OCI-M1 (cell line): ENCODE measurements around the gene NFKBIZ.

Experiments
- DNase-seq: peaks from one replicate; lab custom pipeline; 2025; lab: John Stamatoyannopoulos, UW

NFKBIZ gene, protein sequence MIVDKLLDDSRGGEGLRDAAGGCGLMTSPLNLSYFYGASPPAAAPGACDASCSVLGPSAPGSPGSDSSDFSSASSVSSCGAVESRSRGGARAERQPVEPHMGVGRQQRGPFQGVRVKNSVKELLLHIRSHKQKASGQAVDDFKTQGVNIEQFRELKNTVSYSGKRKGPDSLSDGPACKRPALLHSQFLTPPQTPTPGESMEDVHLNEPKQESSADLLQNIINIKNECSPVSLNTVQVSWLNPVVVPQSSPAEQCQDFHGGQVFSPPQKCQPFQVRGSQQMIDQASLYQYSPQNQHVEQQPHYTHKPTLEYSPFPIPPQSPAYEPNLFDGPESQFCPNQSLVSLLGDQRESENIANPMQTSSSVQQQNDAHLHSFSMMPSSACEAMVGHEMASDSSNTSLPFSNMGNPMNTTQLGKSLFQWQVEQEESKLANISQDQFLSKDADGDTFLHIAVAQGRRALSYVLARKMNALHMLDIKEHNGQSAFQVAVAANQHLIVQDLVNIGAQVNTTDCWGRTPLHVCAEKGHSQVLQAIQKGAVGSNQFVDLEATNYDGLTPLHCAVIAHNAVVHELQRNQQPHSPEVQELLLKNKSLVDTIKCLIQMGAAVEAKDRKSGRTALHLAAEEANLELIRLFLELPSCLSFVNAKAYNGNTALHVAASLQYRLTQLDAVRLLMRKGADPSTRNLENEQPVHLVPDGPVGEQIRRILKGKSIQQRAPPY

DNA sequence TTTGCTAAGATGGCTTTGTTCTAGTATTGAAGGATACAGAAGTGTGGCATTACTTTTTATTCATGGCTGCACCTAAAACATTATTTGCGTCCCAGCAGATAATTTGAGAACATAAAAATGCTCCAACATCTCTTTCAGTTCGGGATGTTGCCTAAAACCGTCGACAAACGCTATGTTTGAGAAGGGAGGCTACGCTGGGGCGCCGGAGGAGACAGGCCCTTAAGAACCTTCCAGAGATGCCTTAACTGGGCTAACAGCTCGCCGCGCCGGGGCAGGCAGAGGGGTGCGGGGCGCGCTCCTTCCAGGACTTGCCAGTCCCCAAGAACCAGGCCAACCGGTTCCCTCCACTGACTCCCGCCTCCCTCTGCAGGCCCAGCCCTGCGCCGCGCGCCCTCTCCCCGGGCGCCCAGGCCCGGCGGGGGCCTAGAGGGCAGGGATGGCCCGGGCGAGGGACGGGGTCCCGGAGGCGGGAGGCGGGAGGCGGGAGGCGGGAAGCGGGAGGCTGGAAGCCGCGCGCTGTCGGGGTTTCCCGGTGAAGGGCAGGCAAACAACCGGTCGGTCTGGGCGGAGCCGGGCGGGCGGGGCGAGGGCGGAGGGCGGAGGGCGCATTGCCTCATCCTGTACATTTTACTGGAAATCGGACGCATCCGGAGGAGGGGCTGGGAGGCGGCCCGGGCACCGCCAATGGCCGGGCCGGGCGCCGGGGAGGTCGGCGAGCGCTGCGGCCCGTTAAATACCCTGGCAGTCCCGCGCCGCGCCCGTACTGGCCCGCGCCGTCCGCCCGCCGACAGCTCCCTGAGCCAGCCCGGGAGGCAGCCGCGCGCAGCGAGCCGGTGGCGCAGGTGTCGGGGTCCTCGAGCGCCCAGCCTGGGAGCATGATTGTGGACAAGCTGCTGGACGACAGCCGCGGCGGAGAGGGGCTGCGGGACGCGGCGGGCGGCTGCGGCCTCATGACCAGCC, at the start of gene NFKBIZ:
TSS of gene NFKBIZ (plus strand) at position 761 of the 960 bp plus-strand sequence. CDS start at position 876, 115 bp downstream.
- DNase-seq = peak; percentile 93

- DNase-seq = no peak
These were observed 48.1 kb upstream of the NFKBIZ start for GRCh38 chr3:101801174-101801573.

DNA sequence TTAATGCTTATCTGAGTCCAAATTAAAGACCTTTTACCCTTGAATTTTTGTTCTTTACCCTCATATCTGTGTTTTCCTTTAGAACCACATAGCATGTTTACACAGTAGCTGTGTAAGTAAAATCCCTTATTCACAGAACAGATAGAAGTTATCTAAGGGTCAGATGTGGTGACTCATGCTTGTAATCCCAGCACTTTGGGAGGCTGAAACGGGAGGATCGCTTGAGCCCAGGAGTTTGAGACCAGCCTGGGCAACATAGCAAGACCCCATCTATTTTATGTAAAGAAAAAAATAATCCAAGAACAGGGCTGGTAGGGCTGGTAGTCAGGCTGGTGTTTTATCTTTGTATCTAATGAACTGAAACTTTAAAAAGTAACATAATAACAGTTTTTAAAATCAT, 47.1 kb upstream of the NFKBIZ start:
- no peak for DNase-seq

GRCh38 chr3:101803173-101803782, 46.0 kb upstream of the NFKBIZ start:
- peak; percentile 86 for DNase-seq

DNA sequence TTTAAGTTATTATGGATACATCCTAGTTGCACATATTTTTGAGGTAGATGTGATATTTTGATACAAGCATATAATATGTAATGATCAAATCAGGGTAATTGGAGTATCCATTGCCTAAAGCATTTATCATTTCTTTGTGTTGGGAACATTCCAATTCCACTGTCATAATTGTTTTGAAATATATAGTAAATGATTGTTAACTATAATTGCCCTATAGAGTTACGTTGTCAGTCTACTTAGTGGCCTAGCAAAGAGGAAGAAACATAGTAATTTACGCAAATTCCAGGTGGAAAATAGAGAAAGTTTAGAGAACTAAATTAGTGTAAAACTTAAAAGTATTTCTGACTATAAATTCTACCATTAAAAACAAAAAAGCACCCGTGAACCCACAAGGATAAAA, 45.4 kb upstream of the NFKBIZ start:
- DNase-seq = no peak

GRCh38 chr3:101806491-101806890, 42.8 kb upstream of the NFKBIZ start:
- DNase-seq = no peak

GRCh38 chr3:101807888-101808287, 41.4 kb upstream of the NFKBIZ start:
- no peak for DNase-seq

DNA sequence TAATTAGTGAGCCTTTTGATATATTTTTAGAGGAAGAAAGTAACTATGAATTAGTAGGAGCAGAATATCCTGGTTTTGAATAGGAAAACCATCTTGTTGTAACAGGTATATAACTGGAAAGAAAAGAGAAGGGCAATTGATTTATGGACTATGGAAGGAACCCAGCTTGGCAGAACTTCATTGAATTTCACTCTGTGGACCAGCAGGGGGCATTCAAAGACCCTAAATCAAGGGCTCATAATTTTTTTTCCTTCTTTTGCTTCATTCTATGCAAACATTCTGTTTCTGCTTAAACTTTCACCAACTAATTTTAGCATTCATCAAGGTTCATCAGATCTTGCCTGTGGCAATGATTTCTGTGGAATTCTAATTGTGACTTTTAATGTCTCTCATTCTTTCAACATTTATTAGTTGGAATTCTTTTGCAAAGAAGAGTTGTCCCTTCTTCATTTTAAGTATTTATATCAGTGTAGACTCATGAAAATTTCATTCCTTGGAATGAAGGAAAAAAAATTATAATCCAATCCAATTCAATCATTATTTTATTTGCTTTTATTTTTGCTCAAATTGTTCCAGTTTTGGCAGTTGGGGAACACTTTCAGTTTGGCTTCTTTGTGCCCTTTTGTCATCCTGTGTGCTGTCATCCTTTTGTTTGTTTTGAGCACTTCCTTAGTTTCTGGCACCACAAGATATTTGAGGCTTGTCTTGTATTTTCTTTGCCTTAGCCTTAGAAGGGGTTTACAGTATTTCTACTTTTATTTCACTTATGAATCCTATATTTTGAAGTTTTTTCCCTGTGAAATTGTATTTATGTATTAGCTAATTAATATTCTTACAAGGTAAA, 39.9 kb upstream of the NFKBIZ start:
- peak; percentile 79 for DNase-seq

DNA sequence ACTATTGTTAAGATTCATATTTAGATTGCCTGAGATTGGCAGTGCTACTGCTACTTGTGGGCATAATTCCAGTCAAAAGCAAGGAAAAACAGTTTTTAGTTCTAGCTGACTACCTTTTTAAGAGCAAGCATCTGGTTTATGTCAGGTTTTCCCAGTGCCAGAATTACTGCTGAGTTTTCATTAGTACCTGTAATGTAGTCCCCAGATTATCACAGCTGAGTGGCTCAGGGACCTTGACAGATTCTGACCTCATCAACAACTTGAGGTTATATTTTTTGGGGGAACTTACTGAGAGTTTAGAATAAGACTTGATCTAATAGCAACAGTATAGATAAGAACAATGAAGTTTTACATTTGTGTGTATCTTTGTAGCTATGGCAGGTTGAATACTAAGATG, 39.3 kb upstream of the NFKBIZ start:
- DNase-seq = no peak

DNA sequence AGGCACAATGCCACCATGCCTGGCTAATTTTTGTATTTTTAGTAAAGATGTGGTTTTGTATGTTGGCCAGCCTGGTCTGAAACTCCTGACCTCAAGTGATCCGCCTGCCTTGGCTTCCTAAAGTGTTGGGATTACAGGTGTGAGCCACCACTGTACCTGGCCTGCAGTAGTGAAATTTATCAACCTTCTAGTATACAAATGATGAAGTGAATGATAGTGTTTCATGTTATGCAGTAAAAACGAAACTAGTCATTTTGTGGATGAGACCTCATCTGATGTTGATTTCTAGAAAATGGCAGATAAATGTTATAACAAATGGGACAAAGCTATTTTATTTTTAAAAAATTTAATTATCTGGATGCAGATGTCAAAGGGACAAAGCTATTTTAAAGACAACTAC, 37.4 kb upstream of the NFKBIZ start:
- DNase-seq = no peak

DNA sequence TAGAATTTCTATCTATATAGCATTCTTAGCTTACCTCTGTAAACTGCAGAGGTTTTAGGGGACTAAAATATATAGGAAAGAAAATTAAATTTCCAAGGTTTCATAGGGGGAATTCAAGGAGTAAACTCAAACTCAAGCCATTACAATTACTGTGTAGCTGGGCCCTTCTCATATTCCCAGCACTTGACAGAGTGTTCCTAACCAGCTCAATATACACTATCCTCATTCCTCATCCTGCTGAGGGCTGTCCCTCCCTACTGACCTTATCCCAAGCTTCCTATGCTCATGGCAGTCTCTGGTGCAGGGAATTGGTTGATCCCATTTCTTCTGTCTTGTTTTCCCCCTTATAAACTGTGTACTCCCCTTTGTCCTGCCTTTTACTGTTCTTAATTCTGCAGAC, 36.4 kb upstream of the NFKBIZ start:
- DNase-seq = no peak

DNA sequence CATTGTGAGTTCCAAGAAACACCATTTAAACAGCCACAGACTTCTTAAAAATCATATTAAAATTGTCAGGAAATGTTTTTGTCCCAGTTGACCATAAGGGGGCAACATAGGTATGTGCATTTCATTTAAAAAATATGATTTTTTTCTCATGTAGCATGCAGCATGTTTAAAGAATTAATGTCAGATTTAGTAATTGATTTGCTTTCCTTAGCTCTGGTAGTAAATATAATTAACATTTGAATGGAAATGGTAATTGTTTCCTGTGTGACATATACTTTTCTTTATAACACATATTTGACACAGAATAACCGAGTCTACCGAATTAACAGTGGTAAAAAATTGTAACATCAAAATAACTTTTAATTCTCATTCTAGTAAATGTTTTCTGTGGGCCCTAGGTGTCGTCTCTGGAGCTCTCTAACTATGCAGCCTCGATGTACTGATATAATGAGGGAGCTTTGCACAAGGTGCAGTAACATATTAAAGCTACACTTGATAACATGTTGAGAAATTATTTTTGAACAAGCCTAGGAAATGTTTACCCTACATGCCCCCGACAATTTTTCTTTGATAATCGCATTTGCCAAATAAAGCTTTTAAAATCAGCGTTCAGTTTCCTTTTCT, 35.4 kb upstream of the NFKBIZ start:
- peak; percentile 82 for DNase-seq

DNA sequence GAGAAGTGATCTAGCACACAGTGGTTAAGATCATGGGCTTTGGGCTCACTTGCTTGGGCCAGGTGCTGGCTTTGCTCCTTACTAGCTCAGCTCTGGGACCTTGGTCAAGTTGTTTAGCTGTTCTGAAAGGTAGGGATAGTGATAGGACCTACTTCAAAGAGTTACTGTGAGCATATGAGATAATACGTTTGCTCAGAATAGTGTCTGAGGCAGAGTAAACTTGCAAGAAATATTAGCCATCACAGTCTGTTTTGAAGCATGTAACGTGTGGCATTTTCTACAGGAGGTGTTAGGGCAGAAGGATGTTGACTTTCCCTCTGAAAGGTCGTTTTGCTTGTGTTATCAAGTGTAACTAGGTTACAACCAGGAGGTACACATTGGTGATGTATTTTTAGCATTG, 34.5 kb upstream of the NFKBIZ start:
- no peak for DNase-seq

- DNase-seq = no peak
These were observed 32.8 kb upstream of the NFKBIZ start for GRCh38 chr3:101816215-101817149.

DNA sequence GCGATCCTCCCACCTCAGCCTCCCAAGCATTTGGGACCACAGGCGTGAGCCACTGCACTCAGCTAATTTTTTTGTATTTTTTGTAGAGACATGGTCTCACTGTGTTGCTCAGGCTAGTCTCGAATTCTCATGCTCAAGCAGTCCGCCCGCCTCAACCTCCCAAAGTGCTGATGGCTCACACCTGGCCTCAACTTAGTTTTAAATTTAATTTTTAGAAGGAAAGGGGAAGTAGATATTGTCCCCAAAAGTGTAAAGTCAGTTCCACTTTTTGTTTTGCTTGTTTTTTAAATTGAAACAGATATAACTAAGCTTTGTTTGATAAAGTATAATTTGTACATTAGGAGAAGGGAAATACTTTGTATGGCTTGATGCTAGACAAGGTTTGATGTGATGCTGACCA, 31.3 kb upstream of the NFKBIZ start:
- no peak for DNase-seq

DNA sequence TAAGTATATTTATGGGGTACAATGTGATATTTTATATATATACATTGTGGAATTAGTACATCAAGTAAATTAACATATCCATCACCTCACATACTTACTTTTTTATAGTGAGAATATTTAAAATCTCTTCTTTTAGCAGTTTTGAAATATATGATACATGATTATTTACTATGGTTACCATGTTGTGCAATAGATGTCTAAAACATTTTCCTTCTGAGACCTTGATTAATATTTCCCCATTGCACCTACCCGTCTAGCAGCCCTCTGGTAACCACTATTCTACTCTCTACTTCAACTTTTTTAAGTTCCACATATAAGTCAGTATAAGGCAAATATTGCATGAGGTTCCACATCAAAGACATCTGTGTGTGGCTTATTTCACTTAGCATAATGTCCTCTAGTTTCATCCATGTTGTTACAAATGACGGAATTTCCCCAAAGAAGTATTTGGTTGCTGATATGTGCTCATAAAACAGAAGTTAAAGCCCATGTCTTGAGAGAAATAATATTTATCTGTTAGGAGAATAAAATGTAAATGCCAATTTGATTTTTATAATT, 29.6 kb upstream of the NFKBIZ start:
- DNase-seq = no peak

- no peak for DNase-seq
These were observed 27.8 kb upstream of the NFKBIZ start for GRCh38 chr3:101821503-101821902.

DNA sequence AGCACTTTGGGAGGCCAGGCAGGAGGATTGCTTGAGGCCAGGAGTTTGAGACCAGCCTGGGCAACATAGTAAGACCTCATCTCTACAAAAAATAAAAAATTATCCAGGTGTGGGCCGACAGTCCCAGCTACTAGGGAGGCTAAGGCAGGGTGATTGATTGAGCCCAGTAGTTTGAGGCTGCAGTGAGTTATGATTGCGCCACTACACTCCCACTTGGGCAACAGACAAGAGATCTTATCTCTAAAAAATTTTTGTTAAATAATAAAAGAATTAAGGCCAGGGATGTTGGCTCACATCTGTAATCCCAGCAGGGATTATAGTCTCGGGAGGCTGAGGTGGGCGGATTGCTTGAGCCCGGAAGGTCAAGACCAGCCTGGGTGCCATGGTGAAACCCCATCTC, 25.8 kb upstream of the NFKBIZ start:
- no peak for DNase-seq

- no peak for DNase-seq
These were observed 24.6 kb upstream of the NFKBIZ start for GRCh38 chr3:101824702-101825101.
